Bronchus fibroblast of lung (primary cell): ENCODE data around the gene CACNG7. TPM values are rescaled to one million over a fixed set of nuclear protein-coding genes. Genes with fewer than 3 reads are reported as not detected.

Experiments
- total RNA-seq: library from RNA; depleted of rRNA; stranded (reverse); fragments of >200 nt; gene quantifications from 2 replicates; pipeline ENCODE4 v1.2.3, GENCODE V29; 2015

The CACNG7 gene
- 0.17 and 0.74 TPM in 2 replicates for total RNA-seq

GRCh38 chr19:53908935-53909415 lies at the start of gene CACNG7:
TSS of gene CACNG7 (plus strand) at chr19:53909278. CDS start at chr19:53912832, 3,554 bp downstream.

GRCh38 chr19:53867225-53868090 lies 41.6 kb upstream of the CACNG7 start, which contains the start of gene MYADM:
TSS of gene MYADM (plus strand) at chr19:53867883. CDS start at chr19:53873530, 5,647 bp downstream.

GRCh38 chr19:53881482-53882390 lies 27.3 kb upstream of the CACNG7 start, which contains the start of gene PRKCG:
TSS of gene PRKCG (plus strand) at chr19:53882197. CDS start at chr19:53882495, 298 bp downstream.

GRCh38 chr19:53962887-53963431 lies 53.9 kb downstream of the CACNG7 start, which contains the start of gene CACNG8:
TSS of gene CACNG8 (plus strand) at chr19:53962937.

GRCh38 chr19:53991224-53992113 lies 82.4 kb downstream of the CACNG7 start, which contains the start of gene CACNG6:
TSS of gene CACNG6 (plus strand) at chr19:53991637. CDS start at chr19:53992878, 1,241 bp downstream.

Other genes with a start within 250 kb of the CACNG7 start
- not detected in 2 replicates for gene NLRP12, start 85.0 kb upstream of the CACNG7 start, total RNA-seq
- gene MYADM, start 41.4 kb upstream of the CACNG7 start, total RNA-seq = 60.9 and 66.4 TPM in 2 replicates
- not detected in 2 replicates for gene PRKCG, start 27.1 kb upstream of the CACNG7 start, total RNA-seq
- under 0.01 TPM in 1 of 2 replicates, not detected in the other for gene CACNG8, start 53.7 kb downstream of the CACNG7 start, total RNA-seq
- gene CACNG6, start 82.4 kb downstream of the CACNG7 start, total RNA-seq = not detected in 2 replicates
- gene VSTM1, start 154.6 kb downstream of the CACNG7 start, total RNA-seq = not detected in 2 replicates
- gene TARM1, start 172.1 kb downstream of the CACNG7 start, total RNA-seq = not detected in 2 replicates
- gene OSCAR, start 191.5 kb downstream of the CACNG7 start, total RNA-seq = under 0.01 TPM in 1 of 2 replicates, not detected in the other
- 35.5 and 59.8 TPM in 2 replicates for gene NDUFA3, start 193.6 kb downstream of the CACNG7 start, total RNA-seq
- gene TFPT, start 206.4 kb downstream of the CACNG7 start, total RNA-seq = 21.9 and 22.0 TPM in 2 replicates
- 72.0 and 83.4 TPM in 2 replicates for gene PRPF31, start 206.5 kb downstream of the CACNG7 start, total RNA-seq
- gene CNOT3, start 228.5 kb downstream of the CACNG7 start, total RNA-seq = 13.3 and 19.5 TPM in 2 replicates